Measurements from ENCODE around the gene TSPAN12. TPM values are rescaled to one million over a fixed set of nuclear protein-coding genes. Genes with fewer than 3 reads are reported as not detected.
A peak's percentile ranks its signal among the peaks of the same experiment; 100 is the strongest.

Gene TSPAN12
- total RNA-seq, 1 donor from 2014 or later: 25.3 TPM

DNA sequence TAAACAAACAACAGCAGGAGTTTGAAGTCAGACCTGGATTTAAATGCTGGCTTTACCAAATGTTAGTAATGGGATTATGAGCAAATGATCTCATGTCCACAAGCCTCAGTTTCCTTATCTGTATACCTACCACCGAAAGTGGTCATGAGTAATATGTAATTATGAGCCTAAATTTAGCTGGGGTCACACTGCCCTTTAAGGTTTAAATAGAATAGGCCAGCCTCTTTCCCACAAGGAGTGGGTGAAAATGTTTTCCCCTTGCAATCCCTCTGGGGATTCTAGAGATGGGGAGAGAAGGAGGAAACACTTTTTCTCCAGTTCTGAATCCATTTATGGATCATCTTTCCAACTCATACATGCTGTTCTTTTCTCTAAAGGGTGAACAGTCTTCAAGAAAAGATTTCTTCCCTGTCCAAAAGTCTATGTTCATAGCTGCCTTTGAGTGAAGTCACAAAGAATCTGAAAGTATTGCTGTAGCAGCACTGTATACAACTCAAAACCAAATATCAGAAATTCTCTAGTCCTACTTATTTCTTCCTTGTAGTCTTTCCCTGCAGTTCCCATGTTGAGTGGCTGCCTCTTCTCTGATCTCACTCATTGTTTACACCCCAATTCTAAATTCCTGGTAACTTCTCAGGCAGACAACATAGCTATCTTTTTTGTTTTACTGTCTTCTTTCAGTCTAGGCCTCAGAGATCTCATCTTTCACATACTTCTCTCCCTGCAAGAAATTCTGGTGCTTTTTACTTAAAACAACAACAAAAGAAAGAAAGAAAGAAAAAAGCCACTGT, 7.4 kb upstream of the TSPAN12 start:
- H3K27me3 Mint-ChIP-seq: no peaks in the 10 kb centered on the region
- H3K27ac Mint-ChIP-seq: no peak overlapping the region
- H3K9me3 Mint-ChIP-seq (ENCODE audit: low read depth): no peaks in the 10 kb centered on the region
- H3K4me1 Mint-ChIP-seq (ENCODE audit: low read depth): no peaks in the 10 kb centered on the region
- DNase-seq (ENCODE audit: low spot score, unreplicated experiment): no peak
- H3K4me3 Mint-ChIP-seq (ENCODE audit: low read depth): no peak overlapping the region
- H3K36me3 Mint-ChIP-seq (ENCODE audit: insufficient read depth): no peaks in the 10 kb centered on the region
- TF ChIP-seq, protein P1, sequence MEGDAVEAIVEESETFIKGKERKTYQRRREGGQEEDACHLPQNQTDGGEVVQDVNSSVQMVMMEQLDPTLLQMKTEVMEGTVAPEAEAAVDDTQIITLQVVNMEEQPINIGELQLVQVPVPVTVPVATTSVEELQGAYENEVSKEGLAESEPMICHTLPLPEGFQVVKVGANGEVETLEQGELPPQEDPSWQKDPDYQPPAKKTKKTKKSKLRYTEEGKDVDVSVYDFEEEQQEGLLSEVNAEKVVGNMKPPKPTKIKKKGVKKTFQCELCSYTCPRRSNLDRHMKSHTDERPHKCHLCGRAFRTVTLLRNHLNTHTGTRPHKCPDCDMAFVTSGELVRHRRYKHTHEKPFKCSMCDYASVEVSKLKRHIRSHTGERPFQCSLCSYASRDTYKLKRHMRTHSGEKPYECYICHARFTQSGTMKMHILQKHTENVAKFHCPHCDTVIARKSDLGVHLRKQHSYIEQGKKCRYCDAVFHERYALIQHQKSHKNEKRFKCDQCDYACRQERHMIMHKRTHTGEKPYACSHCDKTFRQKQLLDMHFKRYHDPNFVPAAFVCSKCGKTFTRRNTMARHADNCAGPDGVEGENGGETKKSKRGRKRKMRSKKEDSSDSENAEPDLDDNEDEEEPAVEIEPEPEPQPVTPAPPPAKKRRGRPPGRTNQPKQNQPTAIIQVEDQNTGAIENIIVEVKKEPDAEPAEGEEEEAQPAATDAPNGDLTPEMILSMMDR (IDR thresholded peaks at IDR 0.05; ENCODE audit: unreplicated experiment): no peak

DNA sequence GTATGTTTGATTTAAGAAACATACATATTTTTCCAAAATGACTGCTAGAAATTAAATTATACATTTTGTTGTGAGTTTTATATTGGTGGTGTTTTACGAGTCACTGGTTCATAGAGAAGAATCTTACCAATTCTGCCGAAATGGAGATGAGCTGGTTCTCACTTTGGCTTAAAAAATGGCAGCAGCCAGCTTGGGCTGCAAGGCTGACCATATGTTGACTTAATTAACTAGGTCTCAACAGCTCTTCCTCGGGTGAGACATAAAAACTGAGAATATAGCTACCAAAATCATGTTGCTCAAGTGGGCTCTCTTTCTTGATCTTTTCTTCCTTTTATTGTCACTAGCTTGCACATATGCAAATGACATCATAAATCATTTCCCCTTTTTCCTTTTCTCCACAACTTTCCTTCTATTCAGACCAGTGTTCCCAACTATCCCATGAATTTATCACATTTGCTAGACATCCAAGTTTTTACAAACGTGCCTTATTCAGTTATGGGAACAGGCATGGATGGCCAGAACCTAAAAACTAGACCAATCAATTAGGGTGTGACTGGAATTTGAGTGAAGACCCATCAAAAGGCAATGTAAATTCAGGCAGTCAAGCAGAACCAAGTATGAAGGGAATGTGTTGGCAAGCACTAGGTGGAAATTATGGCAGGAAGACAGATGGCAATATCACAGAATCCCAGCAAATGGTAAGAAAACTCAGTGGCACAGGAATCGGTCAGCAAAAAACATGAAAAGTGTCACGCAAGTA, 6.4 kb upstream of the TSPAN12 start:
- no peaks in the 10 kb centered on the region for H3K27me3 Mint-ChIP-seq
- no peak overlapping the region for H3K4me3 Mint-ChIP-seq (ENCODE audit: low read depth)
- H3K4me1 Mint-ChIP-seq (ENCODE audit: low read depth): no peaks in the 10 kb centered on the region
- TF ChIP-seq, protein P1 (IDR thresholded peaks at IDR 0.05; ENCODE audit: unreplicated experiment): no peak
- no peaks in the 10 kb centered on the region for H3K9me3 Mint-ChIP-seq (ENCODE audit: low read depth)
- H3K36me3 Mint-ChIP-seq (ENCODE audit: insufficient read depth): no peaks in the 10 kb centered on the region
- DNase-seq (ENCODE audit: low spot score, unreplicated experiment): no peak
- no peak overlapping the region for H3K27ac Mint-ChIP-seq

DNA sequence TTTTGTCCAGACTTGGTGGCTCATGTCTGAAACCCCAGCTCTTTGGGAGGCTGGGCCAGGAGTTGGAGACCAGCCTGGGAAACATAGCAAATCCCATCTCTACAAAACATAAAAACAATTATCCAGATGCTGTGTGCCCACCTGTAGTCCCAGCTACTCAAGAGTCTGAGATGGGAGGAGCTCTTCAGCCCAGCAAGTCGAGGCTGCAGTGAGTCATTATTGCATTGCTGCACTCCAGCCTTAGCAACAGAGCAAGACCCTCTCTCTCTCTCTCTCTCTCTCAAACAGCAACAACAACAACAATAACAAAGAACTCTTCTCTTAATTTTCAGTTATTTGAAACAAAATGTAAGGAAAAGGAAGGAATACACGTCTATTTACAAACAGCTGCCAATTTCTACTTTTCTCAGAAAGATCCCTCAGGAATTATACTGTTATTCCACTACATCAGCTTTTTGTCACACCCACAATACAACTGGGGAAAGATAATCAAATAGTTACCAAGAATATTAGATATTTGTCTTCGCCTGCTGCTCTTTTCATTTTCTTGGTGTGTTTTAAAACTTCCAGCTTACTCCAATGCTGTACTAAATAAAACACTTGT, 5.1 kb upstream of the TSPAN12 start:
- H3K36me3 Mint-ChIP-seq (ENCODE audit: insufficient read depth): no peaks in the 10 kb centered on the region
- peaks cover 4% of the 10 kb centered on the region for H3K4me1 Mint-ChIP-seq (ENCODE audit: low read depth)
- TF ChIP-seq, protein P1 (IDR thresholded peaks at IDR 0.05; ENCODE audit: unreplicated experiment): no peak
- H3K4me3 Mint-ChIP-seq (ENCODE audit: low read depth): no peak overlapping the region
- DNase-seq (ENCODE audit: low spot score, unreplicated experiment): no peak
- H3K27me3 Mint-ChIP-seq: no peaks in the 10 kb centered on the region
- H3K9me3 Mint-ChIP-seq (ENCODE audit: low read depth): no peaks in the 10 kb centered on the region
- H3K27ac Mint-ChIP-seq: no peak overlapping the region

DNA sequence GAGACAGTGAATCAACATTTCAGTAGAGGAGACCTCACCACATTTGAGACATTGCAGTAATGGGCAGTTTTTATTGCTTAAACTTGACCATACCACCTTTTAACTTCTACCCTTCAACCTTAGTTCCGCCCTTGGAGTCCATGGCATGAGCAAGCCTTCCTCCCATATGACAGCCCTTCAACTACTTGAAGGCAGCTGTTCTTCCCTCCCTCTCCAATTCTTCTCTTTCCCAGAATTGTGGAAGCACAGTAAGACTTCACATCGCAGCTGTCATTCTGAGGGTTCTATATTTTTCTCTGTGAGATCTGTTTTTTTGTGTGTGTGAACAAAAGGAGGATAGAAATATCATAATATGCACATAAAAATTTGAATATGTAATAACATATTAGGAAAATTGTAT, 2.2 kb upstream of the TSPAN12 start:
- DNase-seq (ENCODE audit: low spot score, unreplicated experiment): no peak
- Mint-ChIP-seq H3K9me3 (ENCODE audit: low read depth) (no peaks in the 10 kb centered on the region), H3K27me3 (no peaks in the 10 kb centered on the region), H3K4me3 (ENCODE audit: low read depth) (peak overlapping the region; percentile 25), H3K4me1 (ENCODE audit: low read depth) (peaks cover 14% of the 10 kb centered on the region), H3K36me3 (ENCODE audit: insufficient read depth) (peaks cover under 1% of the 10 kb centered on the region), H3K27ac (peak overlapping the region; percentile 67)
- TF ChIP-seq, protein P1 (IDR thresholded peaks at IDR 0.05; ENCODE audit: unreplicated experiment): no peak

DNA sequence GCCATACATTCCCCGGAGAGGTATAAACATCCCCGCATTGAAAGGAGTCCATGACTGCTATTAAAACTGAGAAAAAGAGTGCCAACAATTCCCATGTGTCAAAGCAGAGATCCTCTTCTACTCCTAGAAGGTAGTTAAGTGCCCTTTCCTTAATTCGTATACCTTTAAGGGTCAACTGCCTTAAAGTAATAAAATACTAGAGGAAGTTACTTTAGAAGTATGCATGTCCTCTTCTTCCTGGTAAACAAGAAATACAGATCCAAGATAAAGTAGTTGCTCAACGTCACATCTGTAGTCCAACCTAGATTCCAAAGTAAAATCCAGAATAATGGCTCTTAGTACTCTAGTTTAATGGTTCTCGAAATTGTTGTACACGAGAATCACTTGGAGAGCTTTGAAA, 1.5 kb upstream of the TSPAN12 start:
- no peaks in the 10 kb centered on the region for H3K27me3 Mint-ChIP-seq
- H3K9me3 Mint-ChIP-seq (ENCODE audit: low read depth): no peaks in the 10 kb centered on the region
- DNase-seq (ENCODE audit: low spot score, unreplicated experiment): no peak
- TF ChIP-seq, protein P1 (IDR thresholded peaks at IDR 0.05; ENCODE audit: unreplicated experiment): no peak
- H3K4me3 Mint-ChIP-seq (ENCODE audit: low read depth): no peak overlapping the region
- no peak overlapping the region for H3K27ac Mint-ChIP-seq
- H3K36me3 Mint-ChIP-seq (ENCODE audit: insufficient read depth): peaks cover 3% of the 10 kb centered on the region
- peaks cover 17% of the 10 kb centered on the region for H3K4me1 Mint-ChIP-seq (ENCODE audit: low read depth)
